Mucosa of gallbladder (tissue), 1 donor: ENCODE data around the gene S100A12. TPM values are rescaled to one million over a fixed set of nuclear protein-coding genes. Genes with fewer than 3 reads are reported as not detected.
"Not testable (repeated sequence)": the region's sequence is repeated elsewhere in the genome, so short reads cannot be mapped to it uniquely, and the experiment has no call there.

Source experiments
- DNase-seq: peaks from one replicate; pipeline ENCODE4 v3.0.0-alpha.2; 2020; ENCODE audit warnings: low spot score
- total RNA-seq: library from RNA; stranded (reverse); gene quantifications from one replicate; pipeline ENCODE4 v1.2.1, GENCODE V29; 2021
- donor health status: DM: no; HTN: no; CAD: no.

The S100A12 gene
- 0.75 TPM for total RNA-seq

GRCh38 chr1:153375511-153375910 is at the start of gene S100A12:
S100A12 (minus strand) TSS chr1:153375621; CDS start chr1:153374592, 1,029 bp downstream.
- DNase-seq: no peak

GRCh38 chr1:153422450-153423068 is 47.1 kb upstream of the S100A12 start:
- peak; percentile 77 for DNase-seq

- DNase-seq: no peak
These were observed 44.9 kb upstream of the S100A12 start for GRCh38 chr1:153420306-153420705.

- DNase-seq: not testable (repeated sequence)
These were observed 44.0 kb upstream of the S100A12 start for GRCh38 chr1:153419436-153419793.

GRCh38 chr1:153418758-153419435 is 43.5 kb upstream of the S100A12 start:
- not testable (repeated sequence) for DNase-seq

GRCh38 chr1:153417136-153417888 is 41.9 kb upstream of the S100A12 start:
- no peak for DNase-seq

GRCh38 chr1:153415850-153416570 is 40.6 kb upstream of the S100A12 start, which contains the start of gene S100A7A:
S100A7A (plus strand) TSS chr1:153416520; CDS start chr1:153418083, 1,563 bp downstream.
- DNase-seq: no peak

- DNase-seq: not testable (repeated sequence)
These were observed 38.5 kb upstream of the S100A12 start for GRCh38 chr1:153413961-153414360.

GRCh38 chr1:153407274-153407673 is 31.9 kb upstream of the S100A12 start:
- not testable (repeated sequence) for DNase-seq

GRCh38 chr1:153405825-153406599 is 30.6 kb upstream of the S100A12 start:
- not testable (repeated sequence) for DNase-seq

- DNase-seq: peak; percentile 23
These were observed 29.3 kb upstream of the S100A12 start for GRCh38 chr1:153404768-153405167.

- no peak for DNase-seq
These were observed 28.7 kb upstream of the S100A12 start for GRCh38 chr1:153404086-153404635.

- no peak for DNase-seq
These were observed 28.1 kb upstream of the S100A12 start for GRCh38 chr1:153403421-153404085.

- DNase-seq: no peak
These were observed 26.8 kb upstream of the S100A12 start for GRCh38 chr1:153402226-153402625.

- no peak for DNase-seq
These were observed 26.0 kb upstream of the S100A12 start for GRCh38 chr1:153401461-153401860.

GRCh38 chr1:153400244-153400643 is 24.8 kb upstream of the S100A12 start:
- DNase-seq: no peak

GRCh38 chr1:153399401-153400055 is 24.1 kb upstream of the S100A12 start:
- DNase-seq: no peak

GRCh38 chr1:153397924-153398651 is 22.7 kb upstream of the S100A12 start:
- DNase-seq: peak; percentile 7
